Activated naive CD4-positive, alpha-beta T cell treated with anti-CD3 and anti-CD28 coated beads, Interleukin-2, amount 10 ng/mL, durations not matched to agents 7 days and 5 days (primary cell): ENCODE data around the gene SUN2.
A peak's percentile ranks its signal among the peaks of the same experiment; 100 is the strongest.

Experiments
- CTCF ChIA-PET: fragments of 350-600 bp; sonication (Branson Sonifier 250); formaldehyde crosslinking; loops from one replicate; lab custom pipeline; 2021; ENCODE audit warnings: antibody characterized with exemption; lab: Charles Lee
- DNase-seq: peaks from one replicate; pipeline ENCODE4 v3.0.0-alpha.2; 2020
- H3K27ac Mint-ChIP-seq: one replicate; pipeline ENCODE4 v1.8.0; 2021; ENCODE audit warnings: mild to moderate bottlenecking, moderate library complexity, mixed read lengths
- H3K27me3 Mint-ChIP-seq: one replicate; pipeline ENCODE4 v1.8.0; 2021; ENCODE audit warnings: mild to moderate bottlenecking, mixed read lengths
- H3K36me3 Mint-ChIP-seq: one replicate; pipeline ENCODE4 v1.8.0; 2021; ENCODE audit warnings: mixed read lengths
- H3K4me1 Mint-ChIP-seq: one replicate; pipeline ENCODE4 v1.8.0; 2021; ENCODE audit warnings: mixed read lengths
- H3K4me3 Mint-ChIP-seq: one replicate; pipeline ENCODE4 v1.8.0; 2021; ENCODE audit warnings: mild to moderate bottlenecking, moderate library complexity, mixed read lengths
- H3K9me3 Mint-ChIP-seq: one replicate; pipeline ENCODE4 v1.8.0; 2021; ENCODE audit warnings: mixed read lengths

The SUN2 gene

DNA sequence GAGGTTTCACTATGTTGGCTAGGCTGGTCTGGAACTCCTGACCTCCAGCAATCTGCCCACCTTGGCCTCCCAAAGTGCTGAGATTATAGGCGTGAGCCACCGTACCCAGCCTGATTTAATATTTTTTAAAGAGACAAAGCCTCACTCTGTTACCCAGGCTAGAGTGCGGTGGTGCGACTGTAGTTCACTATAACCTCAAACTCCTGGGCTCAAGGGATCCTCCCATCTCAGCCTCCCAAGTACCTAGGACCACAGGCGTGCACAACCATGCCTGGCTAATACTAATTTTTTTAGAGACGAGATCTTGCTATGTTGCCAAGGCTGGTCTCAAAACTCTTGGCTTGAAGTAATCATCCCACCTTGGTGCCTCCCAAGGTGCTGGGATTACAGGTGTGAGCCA, 36.6 kb downstream of the SUN2 start:
- H3K27me3 Mint-ChIP-seq, result no peaks in the 10 kb centered on the region
- no peak overlapping the region for H3K4me3 Mint-ChIP-seq
- DNase-seq, result no peak
- H3K27ac Mint-ChIP-seq, result no peak overlapping the region
- no peaks in the 10 kb centered on the region for H3K9me3 Mint-ChIP-seq
- H3K36me3 Mint-ChIP-seq, result peaks cover 47% of the 10 kb centered on the region
- CTCF ChIA-PET, result no interaction called here
- peaks cover 12% of the 10 kb centered on the region for H3K4me1 Mint-ChIP-seq

DNA sequence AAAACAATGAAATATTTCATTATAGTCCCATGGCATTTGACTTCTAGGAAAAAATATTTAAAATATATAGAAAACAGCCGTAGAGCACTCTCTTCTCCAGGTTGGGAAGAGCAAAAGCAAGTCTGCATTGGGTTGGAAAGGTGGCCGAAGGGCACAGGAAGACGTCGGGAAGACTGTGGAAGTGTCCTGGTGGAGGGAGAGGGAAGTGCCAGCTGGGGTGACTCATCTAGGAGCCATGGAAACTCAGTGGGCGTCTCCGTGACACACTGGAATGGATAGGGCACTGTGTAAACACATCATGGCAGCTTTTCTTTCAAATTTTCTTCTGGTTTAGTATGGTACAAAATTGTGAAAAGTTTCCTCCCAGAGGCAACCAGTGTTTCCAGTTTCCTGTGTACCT, 37.4 kb downstream of the SUN2 start:
- peaks cover 16% of the 10 kb centered on the region for H3K4me1 Mint-ChIP-seq
- no peak overlapping the region for H3K27ac Mint-ChIP-seq
- H3K36me3 Mint-ChIP-seq, result peaks cover 40% of the 10 kb centered on the region
- no peaks in the 10 kb centered on the region for H3K9me3 Mint-ChIP-seq
- CTCF ChIA-PET, result no interaction called here
- H3K4me3 Mint-ChIP-seq, result no peak overlapping the region
- no peak for DNase-seq
- H3K27me3 Mint-ChIP-seq, result no peaks in the 10 kb centered on the region

DNA sequence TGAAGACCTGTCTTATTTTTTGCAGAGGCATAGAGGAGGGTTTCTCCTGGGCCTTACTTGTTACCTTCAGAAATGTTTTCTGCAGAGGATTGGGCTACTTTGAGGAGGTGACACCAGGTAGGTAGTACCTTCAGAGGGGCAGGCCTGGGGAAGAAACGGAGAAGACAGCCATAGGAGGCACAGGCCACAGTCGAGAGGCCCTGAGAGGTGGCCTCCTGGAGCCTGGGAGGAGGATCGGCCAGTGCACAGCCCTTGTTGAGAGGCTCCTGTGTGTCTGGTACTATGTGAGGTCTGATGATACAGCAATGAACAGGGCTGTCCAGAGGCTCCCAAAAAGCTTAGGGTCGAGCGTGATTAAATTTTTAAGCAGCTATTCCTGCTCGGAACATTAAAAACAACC, 38.6 kb downstream of the SUN2 start:
- Mint-ChIP-seq H3K9me3 (no peaks in the 10 kb centered on the region), H3K4me1 (peaks cover 26% of the 10 kb centered on the region), H3K27ac (no peak overlapping the region), H3K27me3 (no peaks in the 10 kb centered on the region), H3K4me3 (no peak overlapping the region), H3K36me3 (peaks cover 31% of the 10 kb centered on the region)
- no peak for DNase-seq
- CTCF ChIA-PET, result interaction anchor here (1.1 kb wide), 1 partner anchor 16 kb away, joined by 4 read pairs; no protein-coding TSS in a partner anchor

DNA sequence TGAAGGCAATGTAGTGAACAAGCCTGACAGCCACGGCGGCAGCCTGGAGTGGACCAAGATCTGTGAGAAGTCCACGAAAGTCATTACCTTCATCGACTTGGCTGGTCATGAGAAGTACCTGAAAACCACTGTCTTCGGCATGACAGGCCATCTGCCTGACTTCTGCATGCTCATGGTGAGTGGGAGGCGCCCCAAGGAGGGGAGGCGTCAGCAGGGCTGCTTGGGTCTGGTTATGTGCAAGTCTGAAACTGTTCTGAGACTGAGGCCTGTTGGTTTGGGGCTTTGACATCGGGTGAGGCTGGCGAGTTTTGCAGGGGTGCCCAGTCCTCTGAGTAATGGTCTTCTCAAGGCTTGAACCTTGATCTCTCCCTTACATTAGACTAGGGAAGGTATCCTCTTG, 39.0 kb downstream of the SUN2 start:
- Mint-ChIP-seq H3K27ac (peak overlapping the region; percentile 60), H3K36me3 (peaks cover 31% of the 10 kb centered on the region), H3K27me3 (no peaks in the 10 kb centered on the region), H3K4me1 (peaks cover 29% of the 10 kb centered on the region), H3K9me3 (no peaks in the 10 kb centered on the region), H3K4me3 (no peak overlapping the region)
- no peak for DNase-seq
- CTCF ChIA-PET, result interaction anchor here (1.1 kb wide), 1 partner anchor 17 kb away, joined by 4 read pairs; no protein-coding TSS in a partner anchor

- peaks cover 28% of the 10 kb centered on the region for H3K36me3 Mint-ChIP-seq
- peaks cover 27% of the 10 kb centered on the region for H3K4me1 Mint-ChIP-seq
- no peaks in the 10 kb centered on the region for H3K27me3 Mint-ChIP-seq
- no peaks in the 10 kb centered on the region for H3K9me3 Mint-ChIP-seq
- no peak for DNase-seq
- peak overlapping the region; percentile 2 for H3K27ac Mint-ChIP-seq
- CTCF ChIA-PET, result no interaction called here
- no peak overlapping the region for H3K4me3 Mint-ChIP-seq
Measured at GRCh38 chr22:38716271-38716670, 39.5 kb downstream of the SUN2 start.

DNA sequence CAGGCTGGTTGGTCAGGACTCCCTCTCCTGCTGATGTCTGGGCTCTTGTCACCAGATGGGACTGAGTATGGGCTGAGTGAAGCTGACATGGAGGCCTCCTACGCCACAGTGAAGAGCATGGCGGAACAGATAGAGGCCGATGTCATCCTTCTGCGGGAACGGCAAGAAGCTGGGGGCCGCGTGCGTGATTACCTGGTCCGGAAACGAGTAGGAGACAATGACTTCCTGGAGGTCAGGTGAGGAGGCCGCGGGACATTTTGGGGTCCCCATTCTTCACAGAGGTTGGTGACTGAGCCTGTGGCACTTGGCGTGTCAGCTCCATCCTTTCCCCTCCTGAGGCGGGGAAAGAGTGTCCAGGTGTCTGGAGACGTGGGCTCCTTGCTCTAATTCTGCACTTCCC, 39.9 kb downstream of the SUN2 start:
- peaks cover 30% of the 10 kb centered on the region for H3K36me3 Mint-ChIP-seq
- no peaks in the 10 kb centered on the region for H3K9me3 Mint-ChIP-seq

GRCh38 chr22:38715176-38715764, 40.5 kb downstream of the SUN2 start:
- Mint-ChIP-seq H3K27me3 (no peaks in the 10 kb centered on the region), H3K36me3 (peaks cover 33% of the 10 kb centered on the region), H3K27ac (peak overlapping the region; percentile 3), H3K9me3 (no peaks in the 10 kb centered on the region), H3K4me3 (no peak overlapping the region), H3K4me1 (peaks cover 35% of the 10 kb centered on the region)
- no peak for DNase-seq
- CTCF ChIA-PET, result interaction anchor here (1.7 kb wide), 1 partner anchor 10 kb away, joined by 5 read pairs; no protein-coding TSS in a partner anchor

More for the DNA sequence above, 39.9 kb downstream of the SUN2 start:
- H3K27ac Mint-ChIP-seq, result no peak overlapping the region
- no peak for DNase-seq
- peaks cover 30% of the 10 kb centered on the region for H3K4me1 Mint-ChIP-seq
- no peak overlapping the region for H3K4me3 Mint-ChIP-seq
- H3K27me3 Mint-ChIP-seq, result no peaks in the 10 kb centered on the region
- CTCF ChIA-PET, result interaction anchor here (1.7 kb wide), 1 partner anchor 9 kb away, joined by 5 read pairs; no protein-coding TSS in a partner anchor

GRCh38 chr22:38713921-38714320, 41.9 kb downstream of the SUN2 start:
- Mint-ChIP-seq H3K4me1 (peaks cover 44% of the 10 kb centered on the region), H3K27ac (peak overlapping the region; percentile 28), H3K36me3 (peaks cover 39% of the 10 kb centered on the region), H3K27me3 (no peaks in the 10 kb centered on the region), H3K9me3 (no peaks in the 10 kb centered on the region), H3K4me3 (no peak overlapping the region)
- CTCF ChIA-PET, result no interaction called here
- DNase-seq, result no peak

- Mint-ChIP-seq H3K36me3 (peaks cover 38% of the 10 kb centered on the region), H3K9me3 (no peaks in the 10 kb centered on the region), H3K27me3 (no peaks in the 10 kb centered on the region), H3K4me1 (peaks cover 56% of the 10 kb centered on the region), H3K27ac (no peak overlapping the region), H3K4me3 (no peak overlapping the region)
- no peak for DNase-seq
- CTCF ChIA-PET, result no interaction called here
Measured at GRCh38 chr22:38712486-38713207, 43.2 kb downstream of the SUN2 start.

DNA sequence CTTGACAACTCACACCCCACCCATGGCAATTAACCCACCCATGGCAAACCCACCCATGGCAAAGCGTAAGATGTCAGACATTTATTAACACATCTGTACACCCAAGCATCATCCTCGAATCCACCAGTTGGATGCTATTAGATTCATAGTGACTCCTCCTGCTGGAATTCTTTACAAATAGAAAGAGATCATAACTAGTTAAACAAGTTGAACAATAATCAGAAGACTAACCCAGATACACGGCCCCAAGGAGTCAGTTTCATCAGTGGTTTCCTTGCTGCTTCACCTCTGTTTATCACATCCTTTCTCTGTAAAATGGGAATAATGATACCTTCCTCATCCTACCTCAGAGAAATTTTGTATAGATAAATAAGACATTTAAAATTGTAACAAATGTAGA, 44.9 kb downstream of the SUN2 start:
- CTCF ChIA-PET, result interaction anchor here (1.6 kb wide), 1 partner anchor 14 kb away, joined by 6 read pairs; no protein-coding TSS in a partner anchor

GRCh38 chr22:38710351-38710750, 45.4 kb downstream of the SUN2 start:
- Mint-ChIP-seq H3K36me3 (peaks cover 32% of the 10 kb centered on the region), H3K4me3 (no peak overlapping the region), H3K4me1 (peaks cover 67% of the 10 kb centered on the region), H3K9me3 (no peaks in the 10 kb centered on the region), H3K27me3 (no peaks in the 10 kb centered on the region), H3K27ac (no peak overlapping the region)
- DNase-seq, result no peak
- CTCF ChIA-PET, result interaction anchor here (1.6 kb wide), 1 partner anchor 15 kb away, joined by 6 read pairs; no protein-coding TSS in a partner anchor

More for the DNA sequence above, 44.9 kb downstream of the SUN2 start:
- Mint-ChIP-seq H3K27ac (no peak overlapping the region), H3K9me3 (no peaks in the 10 kb centered on the region), H3K4me3 (no peak overlapping the region), H3K4me1 (peaks cover 68% of the 10 kb centered on the region), H3K27me3 (no peaks in the 10 kb centered on the region), H3K36me3 (peaks cover 34% of the 10 kb centered on the region)
- no peak for DNase-seq

DNA sequence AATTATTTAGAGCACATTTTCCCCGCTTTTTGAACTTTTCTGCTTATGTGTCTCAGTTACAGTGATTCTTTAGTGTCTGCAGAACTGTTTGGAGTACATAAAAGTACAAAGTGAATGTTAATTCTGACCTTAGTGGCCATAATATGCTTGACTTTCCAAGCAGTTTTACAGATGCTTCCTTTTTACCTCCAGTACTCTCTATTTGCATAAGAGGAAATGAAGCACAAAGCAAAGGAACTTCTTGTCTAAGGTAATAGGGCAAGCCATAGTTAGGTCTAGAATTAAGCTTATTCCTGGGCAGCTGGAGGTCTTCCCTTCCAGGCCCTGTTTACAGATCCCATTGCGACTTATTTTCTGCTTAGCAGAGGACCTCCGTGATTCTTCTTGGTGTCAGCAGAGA, 46.5 kb downstream of the SUN2 start:
- Mint-ChIP-seq H3K36me3 (peaks cover 32% of the 10 kb centered on the region), H3K9me3 (no peaks in the 10 kb centered on the region)

GRCh38 chr22:38707984-38708383, 47.8 kb downstream of the SUN2 start:
- no peak overlapping the region for H3K27ac Mint-ChIP-seq
- peak overlapping the region; percentile 34 for H3K4me3 Mint-ChIP-seq
- H3K4me1 Mint-ChIP-seq, result peaks cover 65% of the 10 kb centered on the region
- H3K9me3 Mint-ChIP-seq, result no peaks in the 10 kb centered on the region
- H3K27me3 Mint-ChIP-seq, result no peaks in the 10 kb centered on the region
- peaks cover 32% of the 10 kb centered on the region for H3K36me3 Mint-ChIP-seq
- DNase-seq, result no peak
- CTCF ChIA-PET, result interaction anchor here (0.6 to 2.0 kb wide), 4 partner anchors 11 to 26 kb away, joined by 3 to 9 read pairs (median 4); partner anchors contain the start of gene TOMM22

More for the DNA sequence above, 46.5 kb downstream of the SUN2 start:
- Mint-ChIP-seq H3K27ac (no peak overlapping the region), H3K4me3 (peak overlapping the region; percentile 34), H3K4me1 (peaks cover 68% of the 10 kb centered on the region), H3K27me3 (no peaks in the 10 kb centered on the region)
- DNase-seq, result no peak
- CTCF ChIA-PET, result interaction anchor here (0.6 to 1.6 kb wide), 3 partner anchors 10 to 28 kb away, joined by 3 to 6 read pairs (median 3); partner anchors contain the start of gene TOMM22

DNA sequence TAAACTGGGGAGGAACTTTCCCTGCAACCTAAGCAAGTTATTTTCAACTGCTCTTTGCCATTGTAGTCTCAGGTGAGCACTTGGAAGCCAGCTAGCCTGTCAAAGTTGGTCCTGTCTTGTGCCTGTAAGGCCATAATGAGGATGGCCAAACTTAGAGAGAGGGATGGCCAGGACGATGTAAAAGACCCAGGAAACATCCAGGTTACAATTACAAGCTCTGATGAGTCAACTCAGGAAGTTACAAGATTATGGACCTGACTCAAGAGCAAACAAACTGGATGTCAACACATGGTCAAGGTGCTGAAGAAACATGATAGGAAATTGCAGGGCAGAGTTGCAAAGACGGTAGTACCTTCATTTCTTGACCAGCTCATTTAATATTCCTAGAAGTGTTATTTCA, 48.5 kb downstream of the SUN2 start:
- Mint-ChIP-seq H3K36me3 (peaks cover 32% of the 10 kb centered on the region), H3K9me3 (no peaks in the 10 kb centered on the region), H3K4me3 (peak overlapping the region; percentile 93), H3K27ac (peak overlapping the region; percentile 94), H3K4me1 (peaks cover 61% of the 10 kb centered on the region), H3K27me3 (no peaks in the 10 kb centered on the region)
- CTCF ChIA-PET, result interaction anchor here (0.6 to 2.0 kb wide), 5 partner anchors 11 to 28 kb away, joined by 3 to 9 read pairs (median 4); partner anchors contain the start of gene TOMM22
- no peak for DNase-seq
